ENCODE data around the gene EGFR.

- TF ChIP-seq CTCF (IDR thresholded peaks at IDR 0.05) = no peak
- TF ChIP-seq TP53 (CRISPR knock-in tag; IDR thresholded peaks at IDR 0.05) = no peak
- no peak for TF ChIP-seq MYC (IDR thresholded peaks at IDR 0.05; ENCODE audit: borderline replicate concordance, low read length)
- no peak for TF ChIP-seq HES2 (IDR thresholded peaks at IDR 0.05)
- TF ChIP-seq JUNB (IDR thresholded peaks at IDR 0.05) = no peak
- TF ChIP-seq REST (IDR thresholded peaks at IDR 0.05) = no peak
- TF ChIP-seq CHD2 (IDR thresholded peaks at IDR 0.05; ENCODE audit: low read length, partially characterized antibody) = no peak
- TF ChIP-seq MAX (IDR thresholded peaks at IDR 0.05) = no peak
- no peak for TF ChIP-seq ATOH8 (CRISPR knock-in tag; IDR thresholded peaks at IDR 0.05; ENCODE audit: low read depth)
- TF ChIP-seq POLR2A (IDR thresholded peaks at IDR 0.05; ENCODE audit: low read length) = no peak
- no peak for TF ChIP-seq MAZ (IDR thresholded peaks at IDR 0.05; ENCODE audit: borderline replicate concordance, low read depth, low read length)
Measured at GRCh38 chr7:55179931-55180682, 161.3 kb downstream of the EGFR start.

Data from A549 (cell line).